Lower leg skin (tissue), 4 donors: ENCODE data around the gene CTNND2. TPM values are rescaled to one million over a fixed set of nuclear protein-coding genes. Genes with fewer than 3 reads are reported as not detected.

Experiments
- DNase-seq, 2 donors: peaks; one replicate each; pipeline ENCODE4 v3.0.0-alpha.2; 2019; ENCODE audit warnings: low spot score in 2 of 2
- H3K4me3 ChIP-seq: fragments of 200-600 bp; sonication (generic); 2 replicates; pipeline ENCODE4 v1.5.1; 2017; ENCODE audit warnings: mild to moderate bottlenecking, low read depth; ENCODE audit not compliant: poor library complexity, severe bottlenecking
- CTCF ChIP-seq, 3 donors: fragments of 450-650 bp; IDR thresholded peaks; one replicate each; pipeline ENCODE4 v1.5.1; 2016; ENCODE audit warnings: antibody characterized with exemption in 3 of 3, mild to moderate bottlenecking in 3 of 3, moderate library complexity in 2 of 3
- POLR2A ChIP-seq, 2 donors: fragments of 450-650 bp; IDR thresholded peaks; one replicate each; pipeline ENCODE4 v1.6.1; 2016 to 2017; ENCODE audit warnings: antibody characterized with exemption in 2 of 2, mild to moderate bottlenecking in 1 of 2, moderate library complexity in 1 of 2
- WGBS, 2 donors: methylation state at CpG; one replicate each; pipeline ENCODE4 v1.1.5; 2018; 5-methylcytosine and 5-hydroxymethylcytosine counted together
- intact Hi-C: fragments of 100-400 bp; cut with DNase I; formaldehyde crosslinking; loops from one replicate; pipeline ENCODE4 v1.15.0; 2023; ENCODE audit warnings: low total_unique reads
- total RNA-seq, 4 donors: library from RNA; depleted of rRNA; stranded (reverse); fragments of >200 nt; gene quantifications; one replicate each; pipeline ENCODE4 v1.1.0, GENCODE V29; 2016

Gene CTNND2
- total RNA-seq, 4 donors from 2014 or later: 0.21 to 2.9 (median 0.55) TPM

GRCh38 chr5:11527652-11528349 lies 376.4 kb downstream of the CTNND2 start:
- TF ChIP-seq POLR2A (IDR thresholded peaks at IDR 0.05) (no peak), CTCF (IDR thresholded peaks at IDR 0.05) (no peak)
- no peak overlapping the region for H3K4me3 ChIP-seq
- 88% methylated on average over 7 of the region's 7 CpGs for WGBS, 2 donors
- intact Hi-C loops: no loop called here
- DNase-seq: no peak

- DNase-seq: no peak
- TF ChIP-seq POLR2A (IDR thresholded peaks at IDR 0.05): no peak
- no peak for TF ChIP-seq CTCF (IDR thresholded peaks at IDR 0.05)
- intact Hi-C loops: no loop called here
- H3K4me3 ChIP-seq: no peak overlapping the region
- 29 to 41% methylated on average over 2 of the region's 2 CpGs for whole genome bisulfite sequencing, 2 donors
Observed at GRCh38 chr5:11525020-11525419, 379.2 kb downstream of the CTNND2 start.

- TF ChIP-seq CTCF (IDR thresholded peaks at IDR 0.05) (no peak), POLR2A (IDR thresholded peaks at IDR 0.05) (no peak)
- no peak overlapping the region for H3K4me3 ChIP-seq
- intact Hi-C loops: no loop called here
- WGBS, 2 donors: 70 to 78% methylated on average over 4 of the region's 4 CpGs
- DNase-seq: no peak
Observed at GRCh38 chr5:11524188-11524587, 380.1 kb downstream of the CTNND2 start.

- TF ChIP-seq CTCF (IDR thresholded peaks at IDR 0.05) (no peak), POLR2A (IDR thresholded peaks at IDR 0.05) (no peak)
- intact Hi-C loops: no loop called here
- WGBS, 2 donors: 85 to 86% methylated on average over 4 of the region's 4 CpGs
- no peak for DNase-seq
- H3K4me3 ChIP-seq: no peak overlapping the region
Observed at GRCh38 chr5:11522796-11523195, 381.4 kb downstream of the CTNND2 start.

GRCh38 chr5:11520241-11520930 lies 383.9 kb downstream of the CTNND2 start:
- intact Hi-C loops: no loop called here
- TF ChIP-seq CTCF (IDR thresholded peaks at IDR 0.05) (no peak), POLR2A (IDR thresholded peaks at IDR 0.05) (no peak)
- H3K4me3 ChIP-seq: no peak overlapping the region
- no peak for DNase-seq
- WGBS, 2 donors: 88 to 93% methylated on average over 3 of the region's 3 CpGs
